C4-2B (cell line): ENCODE measurements around the gene KIF2A.

Source experiments
- CTCF ChIP-seq: fragments of 450-650 bp; conservative IDR thresholded peaks from 2 replicates; pipeline ENCODE4 v1.5.1; 2017; ENCODE audit warnings: mild to moderate bottlenecking
- ZFX ChIP-seq: fragments of 450-650 bp; IDR thresholded peaks from 2 replicates; pipeline ENCODE4 v1.6.1; 2017

GRCh38 chr5:62265648-62266112 is 40.3 kb upstream of the KIF2A start:
- no peak for TF ChIP-seq ZFX
- no peak for TF ChIP-seq CTCF
